OCI-LY3 (cell line): ENCODE data around the gene PLCB1.

Source experiments
- H2AFZ ChIP-seq: fragments of 200-600, 300-600 bp; shearing (Covaris generic); 2 replicates; pipeline ENCODE4 v1.6.0; 2014; ENCODE audit warnings: antibody characterized with exemption, low read depth, low read length
- H3K27ac ChIP-seq: fragments of 200-600, 300-600 bp; sonication (generic); 2 replicates; pipeline ENCODE4 v1.5.1; 2014; ENCODE audit warnings: mild to moderate bottlenecking, low read length, moderate library complexity, mixed read lengths
- H3K27me3 ChIP-seq: fragments of 200-600, 300-600 bp; sonication (generic); 2 replicates; pipeline ENCODE4 v1.6.1; 2014; ENCODE audit warnings: low read depth, low read length, mixed read lengths
- H3K36me3 ChIP-seq: fragments of 200-600, 300-600 bp; sonication (generic); replicated peaks from 2 replicates; pipeline ENCODE3; 2014; ENCODE audit warnings: low read depth, low read length, mixed read lengths
- H3K4me1 ChIP-seq: fragments of 300-600, 200-600 bp; sonication (generic); 2 replicates; pipeline ENCODE4 v1.6.1; 2014; ENCODE audit warnings: low read length, mixed read lengths
- H3K4me2 ChIP-seq: fragments of 200-600, 300-600 bp; sonication (generic); 2 replicates; pipeline ENCODE4 v1.6.1; 2014; ENCODE audit warnings: low read length, mixed read lengths
- H3K4me3 ChIP-seq: fragments of 300-600, 200-600 bp; sonication (generic); 2 replicates; pipeline ENCODE4 v1.5.1; 2014; ENCODE audit warnings: antibody characterized with exemption, mild to moderate bottlenecking, low read length, moderate library complexity
- H3K79me2 ChIP-seq: fragments of 300-600, 200-600 bp; shearing (Covaris generic); 2 replicates; pipeline ENCODE4 v1.6.1; 2014; ENCODE audit warnings: mild to moderate bottlenecking, low read length, mixed read lengths
- H3K9ac ChIP-seq: fragments of 300-600, 200-600 bp; shearing (Covaris generic); 2 replicates; pipeline ENCODE4 v1.6.0; 2014; ENCODE audit warnings: mild to moderate bottlenecking, low read length, moderate library complexity
- H3K9me3 ChIP-seq: fragments of 200-600, 300-600 bp; shearing (Covaris generic); 2 replicates; pipeline ENCODE4 v1.6.1; 2014; ENCODE audit warnings: low read length, mixed read lengths; ENCODE audit not compliant: insufficient read depth
- H4K20me1 ChIP-seq: fragments of 200-600, 300-600 bp; sonication (generic); 2 replicates; pipeline ENCODE4 v1.6.1; 2016; ENCODE audit warnings: low read length, mixed read lengths; ENCODE audit not compliant: insufficient read depth
- EZH2phosphoT487 ChIP-seq: fragments of 200-600 bp; shearing (Covaris generic); IDR thresholded peaks from 2 replicates; pipeline ENCODE4 v1.6.1; 2018; ENCODE audit warnings: antibody characterized with exemption, mixed run types, low read depth
- TF ChIP-seq, protein P1 (sequence below): fragments of 200-600, 300-600 bp; sonication (generic); IDR thresholded peaks from 2 replicates; pipeline ENCODE4 v1.5.1; 2014; ENCODE audit warnings: antibody characterized with exemption, low read length, low read depth

Gene PLCB1

DNA sequence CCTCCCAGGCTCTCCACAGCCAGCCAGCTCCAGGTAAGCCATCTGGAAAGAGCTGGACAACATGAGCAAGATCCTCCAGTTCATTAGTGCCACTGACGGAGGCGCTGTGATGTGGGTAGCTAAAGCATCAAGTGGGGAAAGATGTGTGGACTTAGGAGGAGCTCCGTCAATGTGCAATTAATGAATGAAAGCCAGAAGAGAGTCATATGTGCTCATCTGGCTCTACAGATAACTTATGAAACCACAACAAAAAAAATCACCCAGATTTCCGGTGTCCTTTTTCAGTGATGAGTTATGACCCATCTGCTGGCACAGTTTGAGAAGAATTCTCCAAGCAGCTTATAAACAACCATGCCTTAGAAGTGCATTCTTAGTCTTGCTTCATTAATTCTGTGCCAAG, 625.1 kb downstream of the PLCB1 start:
- H3K4me2 ChIP-seq: no peak overlapping the region
- H3K9ac ChIP-seq: no peak overlapping the region
- H3K79me2 ChIP-seq: no peaks in the 10 kb centered on the region
- no peaks in the 10 kb centered on the region for H4K20me1 ChIP-seq
- H3K4me3 ChIP-seq: no peak overlapping the region
- H3K27ac ChIP-seq: no peak overlapping the region
- H3K27me3 ChIP-seq: peaks cover 28% of the 10 kb centered on the region
- TF ChIP-seq EZH2phosphoT487: no peak
- TF ChIP-seq, protein P1, sequence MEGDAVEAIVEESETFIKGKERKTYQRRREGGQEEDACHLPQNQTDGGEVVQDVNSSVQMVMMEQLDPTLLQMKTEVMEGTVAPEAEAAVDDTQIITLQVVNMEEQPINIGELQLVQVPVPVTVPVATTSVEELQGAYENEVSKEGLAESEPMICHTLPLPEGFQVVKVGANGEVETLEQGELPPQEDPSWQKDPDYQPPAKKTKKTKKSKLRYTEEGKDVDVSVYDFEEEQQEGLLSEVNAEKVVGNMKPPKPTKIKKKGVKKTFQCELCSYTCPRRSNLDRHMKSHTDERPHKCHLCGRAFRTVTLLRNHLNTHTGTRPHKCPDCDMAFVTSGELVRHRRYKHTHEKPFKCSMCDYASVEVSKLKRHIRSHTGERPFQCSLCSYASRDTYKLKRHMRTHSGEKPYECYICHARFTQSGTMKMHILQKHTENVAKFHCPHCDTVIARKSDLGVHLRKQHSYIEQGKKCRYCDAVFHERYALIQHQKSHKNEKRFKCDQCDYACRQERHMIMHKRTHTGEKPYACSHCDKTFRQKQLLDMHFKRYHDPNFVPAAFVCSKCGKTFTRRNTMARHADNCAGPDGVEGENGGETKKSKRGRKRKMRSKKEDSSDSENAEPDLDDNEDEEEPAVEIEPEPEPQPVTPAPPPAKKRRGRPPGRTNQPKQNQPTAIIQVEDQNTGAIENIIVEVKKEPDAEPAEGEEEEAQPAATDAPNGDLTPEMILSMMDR: no peak
- no peaks in the 10 kb centered on the region for H3K4me1 ChIP-seq
- H2AFZ ChIP-seq: no peak overlapping the region
- H3K9me3 ChIP-seq: no peaks in the 10 kb centered on the region
- no peaks in the 10 kb centered on the region for H3K36me3 ChIP-seq

DNA sequence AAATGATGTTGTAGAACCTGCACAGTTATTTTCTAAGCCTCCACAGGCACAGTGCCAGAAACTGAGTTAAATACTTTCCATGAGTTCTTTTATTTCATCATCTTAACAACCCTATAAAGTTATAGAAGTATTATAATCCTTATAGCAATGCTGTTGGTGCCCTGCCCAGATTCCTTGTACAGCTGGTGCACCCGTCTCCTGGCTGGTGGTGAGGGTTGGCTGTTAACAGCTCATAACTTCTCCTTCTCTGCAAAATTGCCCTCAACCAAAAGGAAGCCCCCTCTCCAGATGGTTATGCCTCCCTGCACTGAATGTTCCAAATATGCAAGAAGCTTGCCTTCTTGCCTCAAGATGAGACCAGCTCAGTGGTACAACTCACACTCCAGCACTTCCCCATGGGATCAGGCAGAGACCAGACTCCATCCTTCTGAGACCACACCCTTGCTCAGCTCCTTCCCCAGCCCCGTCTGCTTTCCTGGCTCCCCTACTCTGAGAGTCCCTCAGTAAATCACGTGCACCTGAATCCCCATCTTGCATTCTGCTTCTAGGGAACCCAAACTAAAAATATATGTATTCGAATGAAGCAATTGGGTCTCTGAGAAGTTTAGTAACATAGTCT, 632.4 kb downstream of the PLCB1 start:
- Histone ChIP-seq H4K20me1 (no peaks in the 10 kb centered on the region), H2AFZ (no peak overlapping the region; the same call in 1 of the 2 replicates), H3K9ac (no peak overlapping the region), H3K4me2 (no peak overlapping the region), H3K79me2 (no peaks in the 10 kb centered on the region), H3K4me1 (no peaks in the 10 kb centered on the region), H3K27me3 (peaks cover 7% of the 10 kb centered on the region; the same call in 1 of the 2 replicates), H3K27ac (no peak overlapping the region), H3K9me3 (no peaks in the 10 kb centered on the region), H3K36me3 (no peaks in the 10 kb centered on the region), H3K4me3 (no peak overlapping the region)
- no peak for TF ChIP-seq EZH2phosphoT487
- TF ChIP-seq, protein P1: no peak

DNA sequence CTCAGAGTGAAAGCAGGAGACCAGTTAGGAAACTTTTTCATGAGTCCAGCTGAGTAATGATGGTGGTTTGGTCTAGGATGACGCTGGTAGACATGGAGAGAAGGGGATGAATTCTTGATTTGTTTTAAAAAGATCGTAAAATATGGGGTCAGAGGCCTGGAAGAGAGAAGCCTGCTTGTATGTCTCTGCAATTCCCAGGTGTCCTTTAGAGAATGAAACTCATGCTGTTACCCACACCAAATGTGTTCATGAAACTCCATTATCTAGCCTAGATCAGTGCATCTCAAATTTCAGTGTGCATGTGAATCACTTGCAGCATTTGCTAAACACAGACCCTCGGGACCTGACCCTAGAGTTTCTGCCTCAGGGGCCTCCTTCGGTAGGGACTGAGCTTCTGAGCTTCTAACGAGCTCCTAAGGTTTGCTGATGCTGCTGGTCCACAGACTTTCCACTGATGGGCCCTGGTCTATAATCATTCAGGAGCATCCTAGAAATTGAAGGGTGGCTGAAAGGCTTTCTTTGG, 634.9 kb downstream of the PLCB1 start:
- Histone ChIP-seq H3K9me3 (no peaks in the 10 kb centered on the region), H3K79me2 (no peaks in the 10 kb centered on the region), H3K27ac (no peak overlapping the region), H3K36me3 (no peaks in the 10 kb centered on the region), H3K4me1 (no peaks in the 10 kb centered on the region), H3K27me3 (peaks cover 2% of the 10 kb centered on the region; the same call in 1 of the 2 replicates), H3K4me3 (no peak overlapping the region), H2AFZ (no peak overlapping the region), H3K9ac (no peak overlapping the region), H4K20me1 (no peaks in the 10 kb centered on the region), H3K4me2 (no peak overlapping the region)
- TF ChIP-seq EZH2phosphoT487: no peak
- TF ChIP-seq, protein P1: no peak

DNA sequence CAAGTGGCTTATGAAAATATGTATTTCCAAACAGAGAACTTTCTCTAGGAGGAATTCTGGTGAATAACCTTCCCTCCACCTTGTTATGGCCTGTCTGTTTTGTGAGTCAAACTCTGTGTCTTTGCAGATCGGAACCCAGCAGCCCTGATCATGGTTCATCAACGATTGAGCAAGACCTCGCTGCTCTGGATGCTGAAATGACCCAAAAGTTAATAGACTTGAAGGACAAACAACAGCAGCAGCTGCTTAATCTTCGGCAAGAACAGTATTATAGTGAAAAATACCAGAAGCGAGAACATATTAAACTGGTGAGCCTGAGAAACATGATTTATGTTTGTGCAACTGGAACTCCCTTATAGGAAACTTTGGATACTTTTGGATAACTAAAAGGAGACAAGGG, 642.3 kb downstream of the PLCB1 start:
- no peak overlapping the region for H3K9ac ChIP-seq
- H2AFZ ChIP-seq: no peak overlapping the region
- TF ChIP-seq, protein P1: no peak
- no peak for TF ChIP-seq EZH2phosphoT487
- no peaks in the 10 kb centered on the region for H3K9me3 ChIP-seq
- no peak overlapping the region for H3K4me2 ChIP-seq
- no peak overlapping the region for H3K27ac ChIP-seq
- H3K79me2 ChIP-seq: no peaks in the 10 kb centered on the region
- H3K4me1 ChIP-seq: no peaks in the 10 kb centered on the region
- H4K20me1 ChIP-seq: no peaks in the 10 kb centered on the region
- H3K4me3 ChIP-seq: no peak overlapping the region
- H3K36me3 ChIP-seq: no peaks in the 10 kb centered on the region
- peaks cover 4% of the 10 kb centered on the region; the same call in 1 of the 2 replicates for H3K27me3 ChIP-seq
